ENCODE data around the gene FKBP1A. TPM values are rescaled to one million over a fixed set of nuclear protein-coding genes. Genes with fewer than 3 reads are reported as not detected.

FKBP1A gene
- total and polyA plus RNA-seq, 9 of the 15 experiments (the other 6 are each of a cell fraction or from before 2014, with no cell fraction given), result 48.8 to 502 (median 89.6) TPM

DNA sequence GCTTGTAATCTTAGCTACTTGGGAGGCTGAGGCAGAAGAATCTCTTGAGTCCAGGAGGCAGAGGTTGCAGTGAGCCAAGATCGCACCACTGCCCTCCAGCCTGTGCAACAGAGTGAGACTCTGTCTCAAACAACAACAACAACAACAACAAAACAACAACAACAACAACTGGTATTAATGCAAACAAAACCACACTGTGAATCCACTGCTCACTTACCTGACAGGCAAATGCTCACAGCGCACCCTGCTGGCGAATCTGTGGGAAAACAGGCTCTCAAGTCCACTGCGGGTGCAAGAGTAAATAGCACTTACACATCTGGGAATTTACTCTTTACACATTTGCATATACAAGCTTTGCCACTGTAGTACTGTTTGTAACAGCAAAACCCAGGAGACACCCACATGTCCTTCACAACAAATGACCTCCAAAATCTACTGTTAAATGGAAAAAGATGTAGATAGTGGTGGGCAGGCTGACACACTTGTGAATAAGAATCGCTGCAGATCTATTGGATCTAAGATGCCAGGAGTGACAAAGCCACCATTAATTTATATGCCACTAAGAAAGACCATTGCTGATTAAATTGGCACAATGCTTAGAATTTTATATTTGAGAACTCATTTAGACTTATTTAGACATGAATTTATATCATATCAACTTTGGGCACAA is 44.5 kb upstream of the FKBP1A start (continued):
- TF ChIP-seq, protein P1, sequence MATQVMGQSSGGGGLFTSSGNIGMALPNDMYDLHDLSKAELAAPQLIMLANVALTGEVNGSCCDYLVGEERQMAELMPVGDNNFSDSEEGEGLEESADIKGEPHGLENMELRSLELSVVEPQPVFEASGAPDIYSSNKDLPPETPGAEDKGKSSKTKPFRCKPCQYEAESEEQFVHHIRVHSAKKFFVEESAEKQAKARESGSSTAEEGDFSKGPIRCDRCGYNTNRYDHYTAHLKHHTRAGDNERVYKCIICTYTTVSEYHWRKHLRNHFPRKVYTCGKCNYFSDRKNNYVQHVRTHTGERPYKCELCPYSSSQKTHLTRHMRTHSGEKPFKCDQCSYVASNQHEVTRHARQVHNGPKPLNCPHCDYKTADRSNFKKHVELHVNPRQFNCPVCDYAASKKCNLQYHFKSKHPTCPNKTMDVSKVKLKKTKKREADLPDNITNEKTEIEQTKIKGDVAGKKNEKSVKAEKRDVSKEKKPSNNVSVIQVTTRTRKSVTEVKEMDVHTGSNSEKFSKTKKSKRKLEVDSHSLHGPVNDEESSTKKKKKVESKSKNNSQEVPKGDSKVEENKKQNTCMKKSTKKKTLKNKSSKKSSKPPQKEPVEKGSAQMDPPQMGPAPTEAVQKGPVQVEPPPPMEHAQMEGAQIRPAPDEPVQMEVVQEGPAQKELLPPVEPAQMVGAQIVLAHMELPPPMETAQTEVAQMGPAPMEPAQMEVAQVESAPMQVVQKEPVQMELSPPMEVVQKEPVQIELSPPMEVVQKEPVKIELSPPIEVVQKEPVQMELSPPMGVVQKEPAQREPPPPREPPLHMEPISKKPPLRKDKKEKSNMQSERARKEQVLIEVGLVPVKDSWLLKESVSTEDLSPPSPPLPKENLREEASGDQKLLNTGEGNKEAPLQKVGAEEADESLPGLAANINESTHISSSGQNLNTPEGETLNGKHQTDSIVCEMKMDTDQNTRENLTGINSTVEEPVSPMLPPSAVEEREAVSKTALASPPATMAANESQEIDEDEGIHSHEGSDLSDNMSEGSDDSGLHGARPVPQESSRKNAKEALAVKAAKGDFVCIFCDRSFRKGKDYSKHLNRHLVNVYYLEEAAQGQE (IDR thresholded peaks at IDR 0.05; ENCODE audit: borderline replicate concordance), result peak; percentile 77; the same call in 1 of the 2 replicates
- TF ChIP-seq, protein P1 (CRISPR knock-in tag; IDR thresholded peaks at IDR 0.05; ENCODE audit: low read depth), result no peak
- no peak for TF ChIP-seq ERF (CRISPR knock-in tag; IDR thresholded peaks at IDR 0.05)
- TF ChIP-seq, protein P2, sequence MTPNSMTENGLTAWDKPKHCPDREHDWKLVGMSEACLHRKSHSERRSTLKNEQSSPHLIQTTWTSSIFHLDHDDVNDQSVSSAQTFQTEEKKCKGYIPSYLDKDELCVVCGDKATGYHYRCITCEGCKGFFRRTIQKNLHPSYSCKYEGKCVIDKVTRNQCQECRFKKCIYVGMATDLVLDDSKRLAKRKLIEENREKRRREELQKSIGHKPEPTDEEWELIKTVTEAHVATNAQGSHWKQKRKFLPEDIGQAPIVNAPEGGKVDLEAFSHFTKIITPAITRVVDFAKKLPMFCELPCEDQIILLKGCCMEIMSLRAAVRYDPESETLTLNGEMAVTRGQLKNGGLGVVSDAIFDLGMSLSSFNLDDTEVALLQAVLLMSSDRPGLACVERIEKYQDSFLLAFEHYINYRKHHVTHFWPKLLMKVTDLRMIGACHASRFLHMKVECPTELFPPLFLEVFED (CRISPR knock-in tag; conservative IDR thresholded peaks at IDR 0.05), result no peak
- no peak for TF ChIP-seq U2AF1 (optimal IDR thresholded peaks at IDR 0.05; ENCODE audit: low read depth, low read length)
- peak; percentile 29; the same call in 1 of the 2 replicates for TF ChIP-seq SMC3 (conservative IDR thresholded peaks at IDR 0.05; ENCODE audit: insufficient read depth, low read depth, low read length)
- TF ChIP-seq POLR2AphosphoS2 (IDR thresholded peaks at IDR 0.05; ENCODE audit: low read length), result no peak
- no peak for TF ChIP-seq ZBTB7A (IDR thresholded peaks at IDR 0.05; ENCODE audit: borderline replicate concordance, control insufficient read depth, low read depth, low read length)
- TF ChIP-seq RBM22 (IDR thresholded peaks at IDR 0.05; ENCODE audit: low read depth, low read length, poor library complexity, severe bottlenecking), result no peak
- TF ChIP-seq NFYB (IDR thresholded peaks at IDR 0.05; ENCODE audit: extremely low read depth, insufficient read length), result no peak
- TF ChIP-seq ARID1B (IDR thresholded peaks at IDR 0.05), result no peak
- no peak for TF ChIP-seq SMARCC2 (IDR thresholded peaks at IDR 0.05; ENCODE audit: low read depth)

Measured in K562 (cell line).